ENCODE measurements around the gene CACNB2.

GRCh38 chr10:18195060-18195799 lies 55.0 kb downstream of the CACNB2 start:
- no peak for TF ChIP-seq EZH2 (IDR thresholded peaks at IDR 0.05; ENCODE audit: borderline replicate concordance, low read depth, low read length, severe bottlenecking)
- no peak for TF ChIP-seq POLR2A (IDR thresholded peaks at IDR 0.05; ENCODE audit: low read depth, low read length)
- TF ChIP-seq, protein P1, sequence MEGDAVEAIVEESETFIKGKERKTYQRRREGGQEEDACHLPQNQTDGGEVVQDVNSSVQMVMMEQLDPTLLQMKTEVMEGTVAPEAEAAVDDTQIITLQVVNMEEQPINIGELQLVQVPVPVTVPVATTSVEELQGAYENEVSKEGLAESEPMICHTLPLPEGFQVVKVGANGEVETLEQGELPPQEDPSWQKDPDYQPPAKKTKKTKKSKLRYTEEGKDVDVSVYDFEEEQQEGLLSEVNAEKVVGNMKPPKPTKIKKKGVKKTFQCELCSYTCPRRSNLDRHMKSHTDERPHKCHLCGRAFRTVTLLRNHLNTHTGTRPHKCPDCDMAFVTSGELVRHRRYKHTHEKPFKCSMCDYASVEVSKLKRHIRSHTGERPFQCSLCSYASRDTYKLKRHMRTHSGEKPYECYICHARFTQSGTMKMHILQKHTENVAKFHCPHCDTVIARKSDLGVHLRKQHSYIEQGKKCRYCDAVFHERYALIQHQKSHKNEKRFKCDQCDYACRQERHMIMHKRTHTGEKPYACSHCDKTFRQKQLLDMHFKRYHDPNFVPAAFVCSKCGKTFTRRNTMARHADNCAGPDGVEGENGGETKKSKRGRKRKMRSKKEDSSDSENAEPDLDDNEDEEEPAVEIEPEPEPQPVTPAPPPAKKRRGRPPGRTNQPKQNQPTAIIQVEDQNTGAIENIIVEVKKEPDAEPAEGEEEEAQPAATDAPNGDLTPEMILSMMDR (IDR thresholded peaks at IDR 0.05; ENCODE audit: extremely low read depth in 1 of 2, insufficient read depth in 1 of 2, low read depth in 1 of 2, low read length in 2 of 2), result no peak
- no peak for TF ChIP-seq GATA2 (IDR thresholded peaks at IDR 0.05; ENCODE audit: insufficient read depth, insufficient read length, low read depth, low read length)
- TF ChIP-seq, protein P2, sequence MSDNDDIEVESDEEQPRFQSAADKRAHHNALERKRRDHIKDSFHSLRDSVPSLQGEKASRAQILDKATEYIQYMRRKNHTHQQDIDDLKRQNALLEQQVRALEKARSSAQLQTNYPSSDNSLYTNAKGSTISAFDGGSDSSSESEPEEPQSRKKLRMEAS (IDR thresholded peaks at IDR 0.05; ENCODE audit: insufficient read depth, insufficient read length), result no peak
- no peak for TF ChIP-seq MYC (IDR thresholded peaks at IDR 0.05; ENCODE audit: low read depth, low read length)
- TF ChIP-seq POLR2AphosphoS5 (IDR thresholded peaks at IDR 0.05; ENCODE audit: insufficient read depth, low read depth, low read length), result no peak
- TF ChIP-seq FOS (IDR thresholded peaks at IDR 0.05; ENCODE audit: borderline replicate concordance, insufficient read depth, low read length), result no peak

Data from endothelial cell of umbilical vein (primary cell).